HG03439 (cell line): ENCODE measurements around the gene ARTN.

Source experiments
- ATAC-seq: cut with Tn5 transposase; IDR thresholded peaks from one replicate; pipeline ENCODE4 v1.9.1; 2021; ENCODE audit warnings: mild to moderate bottlenecking, moderate library complexity; ENCODE audit not compliant: unreplicated experiment

Gene ARTN

DNA sequence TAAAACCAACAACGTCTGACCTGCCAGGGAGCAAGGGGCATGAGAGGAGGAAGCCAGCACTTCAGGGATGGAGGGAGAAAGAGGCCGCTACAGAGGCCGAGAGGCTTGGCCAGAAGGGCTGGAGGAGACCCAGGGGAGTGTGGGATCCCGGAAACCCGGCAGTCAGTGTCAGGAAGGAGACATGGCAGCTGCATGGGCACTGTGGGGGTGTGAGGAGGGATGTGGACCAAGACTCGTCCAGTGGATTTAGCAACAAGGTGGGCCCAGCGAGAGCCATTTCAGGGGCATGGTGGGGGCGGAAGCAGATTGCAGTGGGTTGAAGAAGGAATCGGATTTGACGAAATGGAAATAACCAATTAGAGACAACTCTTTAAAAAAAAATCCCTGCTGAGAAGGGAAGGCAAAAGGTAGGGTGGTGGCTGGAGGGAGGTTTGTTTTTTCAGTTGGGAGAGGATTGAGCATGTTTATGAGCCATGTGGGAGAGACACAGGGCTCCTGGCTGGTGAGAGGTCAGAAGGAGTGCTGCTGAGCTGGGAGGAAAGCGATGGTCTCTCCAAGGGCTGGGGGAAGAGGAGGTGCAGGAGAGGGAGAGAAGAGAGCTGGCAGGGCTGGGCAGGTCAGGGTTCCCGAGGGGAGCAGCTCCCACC is 49.8 kb downstream of the ARTN start:
- no peak for ATAC-seq

GRCh38 chr1:43984855-43985254 is 51.3 kb downstream of the ARTN start:
- ATAC-seq, result no peak

- ATAC-seq, result no peak
Observed at GRCh38 chr1:43985984-43986595, 52.5 kb downstream of the ARTN start.

- no peak for ATAC-seq
Observed at GRCh38 chr1:43986712-43987111, 53.1 kb downstream of the ARTN start.
